Forelimb muscle (tissue), 1 donor: Measurements from ENCODE around the gene EML5. TPM values are rescaled to one million over a fixed set of nuclear protein-coding genes. Genes with fewer than 3 reads are reported as not detected.
"Not testable (repeated sequence)": the region's sequence is repeated elsewhere in the genome, so short reads cannot be mapped to it uniquely, and the experiment has no call there.

Source experiments
- DNase-seq: peaks from one replicate; pipeline ENCODE4 v3.0.0-alpha.2; 2013; ENCODE audit warnings: low read depth
- polyA plus RNA-seq: library from polyadenylated mRNA; unstranded; fragments of 120-200 nt; gene quantifications from one replicate; pipeline ENCODE4 v1.2.1, GENCODE V29; 2013; ENCODE audit not compliant: insufficient read length

Gene EML5
- 1.6 TPM for polyA plus RNA-seq

GRCh38 chr14:88792473-88793258 is at the start of gene EML5:
TSS of gene EML5 (minus strand) at chr14:88792953. CDS start at chr14:88792503, 450 bp downstream.
- peak; percentile 19 for DNase-seq

- DNase-seq, result no peak
These were observed 49.7 kb upstream of the EML5 start for GRCh38 chr14:88842414-88842813.

- DNase-seq, result no peak
These were observed 49.0 kb upstream of the EML5 start for GRCh38 chr14:88841741-88842140.

GRCh38 chr14:88840926-88841325 is 48.2 kb upstream of the EML5 start:
- no peak for DNase-seq

GRCh38 chr14:88838015-88838414 is 45.3 kb upstream of the EML5 start:
- DNase-seq, result no peak

GRCh38 chr14:88837495-88837894 is 44.7 kb upstream of the EML5 start:
- no peak for DNase-seq

GRCh38 chr14:88835661-88836060 is 42.9 kb upstream of the EML5 start:
- no peak for DNase-seq

GRCh38 chr14:88834883-88835431 is 42.2 kb upstream of the EML5 start:
- no peak for DNase-seq

- no peak for DNase-seq
These were observed 38.5 kb upstream of the EML5 start for GRCh38 chr14:88831284-88831683.

GRCh38 chr14:88829685-88830302 is 37.0 kb upstream of the EML5 start:
- no peak for DNase-seq

- no peak for DNase-seq
These were observed 36.4 kb upstream of the EML5 start for GRCh38 chr14:88829188-88829587.

- DNase-seq, result no peak
These were observed 32.8 kb upstream of the EML5 start for GRCh38 chr14:88825503-88825902.

- DNase-seq, result no peak
These were observed 32.3 kb upstream of the EML5 start for GRCh38 chr14:88825078-88825458.

GRCh38 chr14:88824314-88825077 is 31.7 kb upstream of the EML5 start, which contains the start of gene TTC8:
TSS of gene TTC8 (plus strand) at chr14:88824651. CDS start at chr14:88824708, 57 bp downstream.
- peak; percentile 58 for DNase-seq

GRCh38 chr14:88823968-88824313 is 31.2 kb upstream of the EML5 start:
- DNase-seq, result no peak

- no peak for DNase-seq
These were observed 29.1 kb upstream of the EML5 start for GRCh38 chr14:88821888-88822287.

GRCh38 chr14:88821378-88821777 is 28.6 kb upstream of the EML5 start:
- DNase-seq, result no peak

- DNase-seq, result not testable (repeated sequence)
These were observed 26.9 kb upstream of the EML5 start for GRCh38 chr14:88819674-88820073.

- no peak for DNase-seq
These were observed 25.3 kb upstream of the EML5 start for GRCh38 chr14:88818018-88818417.

GRCh38 chr14:88815980-88816379 is 23.2 kb upstream of the EML5 start:
- DNase-seq, result no peak

- no peak for DNase-seq
These were observed 15.6 kb upstream of the EML5 start for GRCh38 chr14:88808359-88808758.

- no peak for DNase-seq
These were observed 11.7 kb upstream of the EML5 start for GRCh38 chr14:88804477-88804876.
